ENCODE results near the gene THOC6.
"Not testable (repeated sequence)": the region's sequence is repeated elsewhere in the genome, so short reads cannot be mapped to it uniquely, and the experiment has no call there.

THOC6 gene

DNA sequence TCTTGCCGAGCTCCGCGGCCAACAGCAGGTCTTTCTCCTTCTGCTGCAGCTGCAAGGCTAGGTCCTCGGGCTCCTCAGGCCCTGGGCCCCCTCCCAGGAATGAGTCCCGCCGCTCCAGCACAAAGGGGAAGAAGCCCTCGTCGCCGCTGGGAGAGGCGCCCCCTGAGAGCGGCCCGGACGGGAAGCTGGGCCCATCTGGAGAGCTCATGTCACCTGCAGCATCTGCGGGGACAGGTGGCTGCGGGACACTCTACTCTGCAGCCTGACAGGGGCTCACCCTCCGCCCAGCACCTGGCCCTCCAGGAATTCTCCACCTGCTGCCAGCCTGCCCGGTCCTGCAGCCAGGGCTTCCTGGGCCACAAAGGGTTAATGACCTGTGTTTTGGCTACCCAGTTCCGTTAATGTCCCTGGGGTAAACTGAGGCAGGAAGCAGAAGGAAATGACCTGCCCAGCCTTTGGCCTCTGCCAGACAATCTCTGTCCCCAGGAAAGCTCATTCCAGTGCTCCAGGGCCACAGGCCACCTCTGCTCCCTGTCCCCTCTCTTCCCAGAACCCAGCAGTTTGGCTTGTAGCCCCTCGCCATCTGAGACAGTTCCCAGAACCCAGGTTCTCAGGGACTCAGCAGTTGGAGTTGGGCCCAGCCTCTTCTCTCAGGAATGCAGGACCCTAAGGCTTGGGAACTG, 11.6 kb downstream of the THOC6 start:
- no peak for DNase-seq

- DNase-seq: peak; percentile 67
Observed at GRCh38 chr16:3035972-3036725, 12.3 kb downstream of the THOC6 start.

GRCh38 chr16:3036726-3037315, 13.0 kb downstream of the THOC6 start, which contains the start of gene BICDL2:
BICDL2 (minus strand) TSS chr16:3036944; CDS start chr16:3035496, 1,448 bp downstream.
- peak; percentile 73 for DNase-seq

- DNase-seq: peak; percentile 55
Observed at GRCh38 chr16:3038256-3038655, 14.4 kb downstream of the THOC6 start.

GRCh38 chr16:3038896-3039295, 15.1 kb downstream of the THOC6 start:
- no peak for DNase-seq

DNA sequence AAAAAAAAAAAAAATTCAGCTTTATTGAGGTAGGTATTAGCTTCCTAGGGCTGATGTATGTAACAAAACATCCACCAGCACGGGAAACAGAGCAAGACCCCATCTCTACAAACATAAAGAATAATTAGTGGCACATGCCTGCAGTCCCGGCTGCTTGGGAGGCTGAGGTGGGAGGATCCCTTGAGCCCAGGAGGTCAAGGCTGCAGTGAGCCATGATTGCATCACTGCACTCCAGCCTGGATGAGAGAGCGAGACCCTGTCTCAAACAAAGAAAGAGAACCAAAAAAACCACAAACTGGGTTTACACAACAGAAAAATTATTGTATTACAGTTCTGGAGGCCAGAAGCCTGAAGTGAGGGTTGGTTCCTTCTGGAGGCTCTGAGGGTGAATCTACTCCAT, 18.5 kb downstream of the THOC6 start:
- no peak for DNase-seq

- DNase-seq: no peak
Observed at GRCh38 chr16:3044708-3045107, 20.9 kb downstream of the THOC6 start.

DNA sequence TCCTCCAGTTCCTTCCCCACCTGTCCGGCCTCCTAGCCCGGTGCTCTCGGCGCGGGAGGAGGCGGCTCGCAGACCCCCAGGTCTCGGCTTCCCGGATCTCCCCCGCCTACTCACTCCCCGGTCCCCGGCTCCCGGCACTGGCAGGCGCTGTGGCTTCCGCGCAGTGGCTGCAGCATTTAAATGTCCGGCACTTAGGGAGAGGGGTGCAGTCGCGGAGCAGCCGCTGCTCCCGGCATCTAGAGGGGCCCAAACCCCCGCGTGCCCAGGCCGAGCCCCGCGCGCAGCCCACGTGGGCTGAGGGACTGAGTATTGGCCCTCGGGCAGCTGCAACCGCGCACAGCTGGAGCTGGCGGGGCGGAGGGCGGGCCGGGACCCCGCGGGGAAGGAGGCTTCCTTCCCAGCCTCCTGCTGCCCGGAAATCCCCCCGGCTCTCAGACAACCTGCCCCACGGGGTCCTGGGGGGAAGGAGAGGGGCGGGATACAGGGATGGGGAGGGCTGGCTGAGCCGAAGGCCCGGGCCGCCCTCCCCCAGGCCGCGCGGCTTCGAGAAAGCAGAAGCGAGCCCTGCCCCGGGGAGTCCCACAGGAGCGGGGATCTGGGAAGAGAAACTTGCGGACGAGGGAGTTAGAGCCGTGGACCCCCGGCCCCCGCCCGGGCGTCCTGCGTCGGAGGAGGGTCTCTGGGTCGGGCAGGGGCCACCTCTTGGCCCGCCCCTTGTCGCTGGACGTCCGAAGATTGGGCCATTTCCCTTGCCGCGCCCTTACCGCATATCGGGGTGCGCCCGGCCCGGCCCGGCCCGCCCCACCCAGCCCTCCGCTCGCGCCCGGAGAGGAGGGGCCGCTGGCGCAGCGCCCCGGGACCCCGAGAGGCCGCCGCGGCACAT, 22.2 kb downstream of the THOC6 start, which contains the start of gene MMP25:
Gene MMP25, plus strand, starts transcription at position 804 of the 883 bp plus-strand sequence. CDS start 357 bp downstream, outside the sequence.
- DNase-seq: peak; percentile 58

DNA sequence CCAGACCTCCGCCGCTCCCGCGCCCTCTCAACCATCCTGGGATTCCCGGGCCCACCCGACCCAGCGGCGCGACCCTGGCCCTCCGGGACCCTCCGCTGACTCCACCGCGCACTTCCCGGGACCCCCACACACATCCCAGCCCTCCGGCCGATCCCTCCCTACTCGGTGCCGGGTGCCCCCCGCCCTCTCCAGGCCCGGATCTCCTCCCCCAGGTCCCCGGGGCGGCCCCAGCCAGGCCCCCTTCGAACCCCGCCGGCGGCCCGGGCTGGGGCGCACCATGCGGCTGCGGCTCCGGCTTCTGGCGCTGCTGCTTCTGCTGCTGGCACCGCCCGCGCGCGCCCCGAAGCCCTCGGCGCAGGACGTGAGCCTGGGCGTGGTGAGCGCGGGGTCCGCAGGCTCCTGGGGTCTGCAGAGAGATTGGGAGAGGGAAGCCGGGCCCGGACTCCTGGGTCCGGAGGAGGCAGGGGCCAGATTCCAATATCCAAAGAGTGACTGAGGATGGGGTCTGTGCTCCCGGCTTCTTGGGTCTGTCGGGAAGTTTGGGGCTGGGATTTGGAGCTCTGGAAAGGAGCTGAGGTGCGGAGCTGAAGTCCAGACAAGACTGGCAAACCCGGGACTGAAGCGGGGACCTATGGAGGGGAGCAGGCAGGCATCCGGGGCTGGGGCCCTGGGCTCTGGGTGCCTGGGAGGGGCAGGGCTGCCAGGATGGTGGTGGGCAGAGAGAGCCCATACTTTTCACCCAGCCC, 23.0 kb downstream of the THOC6 start:
- no peak for DNase-seq

DNA sequence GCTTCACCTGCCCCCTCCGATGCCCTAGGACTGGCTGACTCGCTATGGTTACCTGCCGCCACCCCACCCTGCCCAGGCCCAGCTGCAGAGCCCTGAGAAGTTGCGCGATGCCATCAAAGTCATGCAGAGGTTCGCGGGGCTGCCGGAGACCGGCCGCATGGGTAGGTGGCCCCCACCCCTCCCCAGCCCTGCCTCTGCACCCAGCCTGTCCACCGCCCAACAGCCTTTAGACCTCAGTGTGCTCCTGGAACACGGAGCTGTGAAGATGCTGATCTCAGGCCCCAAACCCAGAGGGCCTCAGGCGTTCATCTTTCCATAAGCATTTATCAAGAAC, 23.5 kb downstream of the THOC6 start:
- no peak for DNase-seq

GRCh38 chr16:3049921-3050481, 26.2 kb downstream of the THOC6 start:
- no peak for DNase-seq

- no peak for DNase-seq
Observed at GRCh38 chr16:3050487-3050886, 26.7 kb downstream of the THOC6 start.

DNA sequence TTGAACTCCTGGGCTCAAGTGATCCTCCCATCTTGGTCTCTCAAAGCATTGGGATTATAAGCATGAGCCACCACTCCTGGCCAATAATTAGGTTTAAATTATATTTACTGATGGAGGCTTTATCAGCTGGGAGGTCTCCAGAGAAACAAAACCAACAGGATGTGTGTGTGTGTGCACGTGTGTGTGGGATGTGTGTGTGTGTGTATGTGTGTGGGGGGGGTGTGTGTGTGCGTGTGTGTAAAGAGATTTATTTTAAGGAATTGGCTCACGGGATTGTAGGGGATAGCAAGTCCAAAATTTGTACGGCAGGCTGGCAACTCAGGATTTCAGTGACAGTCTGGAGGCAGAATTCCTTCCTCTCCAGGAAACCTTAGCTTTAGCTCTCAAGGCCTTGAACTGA, 27.2 kb downstream of the THOC6 start:
- DNase-seq: no peak

DNA sequence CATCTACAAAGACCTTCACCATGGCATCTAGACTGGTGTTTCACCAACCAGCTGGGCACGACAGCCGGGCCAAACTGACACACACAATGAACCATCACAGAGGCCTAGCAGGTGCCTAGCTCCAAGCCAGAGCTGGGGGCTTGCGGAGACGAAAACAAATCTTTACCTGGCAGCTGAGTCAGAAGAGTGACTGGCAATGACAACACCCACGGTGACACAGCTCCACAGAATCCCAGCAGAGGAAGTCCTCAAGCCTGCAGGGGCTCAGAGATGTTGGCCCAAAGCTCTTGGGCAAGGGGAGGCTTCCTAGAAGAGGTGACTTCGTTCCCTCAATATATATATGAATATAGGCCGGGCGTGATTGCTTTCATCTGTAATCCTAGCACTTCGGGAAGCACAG, 27.7 kb downstream of the THOC6 start:
- DNase-seq: no peak

- DNase-seq: not testable (repeated sequence)
Observed at GRCh38 chr16:3052571-3053329, 28.9 kb downstream of the THOC6 start.

DNA sequence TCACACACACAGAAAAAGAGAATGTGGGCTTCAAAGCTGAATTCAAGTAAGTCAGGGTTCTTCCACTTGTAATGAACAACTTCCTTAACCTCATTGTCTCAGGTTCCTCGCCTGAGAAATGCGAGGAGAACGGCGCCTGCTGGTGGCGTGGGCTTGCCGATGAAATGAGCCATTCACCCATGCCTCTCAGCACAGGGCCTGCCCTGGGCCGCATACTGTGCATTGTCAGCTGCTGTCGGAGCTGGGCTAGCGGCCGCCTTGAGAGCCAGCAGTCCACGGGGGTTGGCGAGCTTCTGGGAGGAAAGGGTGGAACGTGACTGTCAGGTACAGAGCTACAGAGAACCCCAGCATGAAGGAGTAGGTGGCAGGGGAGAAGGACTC, 29.5 kb downstream of the THOC6 start:
- DNase-seq: not testable (repeated sequence)

GRCh38 chr16:3054965-3055733, 31.3 kb downstream of the THOC6 start:
- DNase-seq: no peak

- not testable (repeated sequence) for DNase-seq
Observed at GRCh38 chr16:3055734-3056115, 31.9 kb downstream of the THOC6 start.

- DNase-seq: no peak
Observed at GRCh38 chr16:3056336-3057180, 32.7 kb downstream of the THOC6 start.
